HG03469 (cell line): ENCODE measurements around the gene PSMA5.
"Not testable (repeated sequence)": the region's sequence is repeated elsewhere in the genome, so short reads cannot be mapped to it uniquely, and the experiment has no call there.

Experiments
- ATAC-seq: cut with Tn5 transposase; IDR thresholded peaks from one replicate; pipeline ENCODE4 v1.9.1; 2021; ENCODE audit warnings: mild to moderate bottlenecking, moderate library complexity, moderate number of reproducible peaks; ENCODE audit not compliant: unreplicated experiment

The PSMA5 gene

GRCh38 chr1:109434484-109434883 lies 8.2 kb upstream of the PSMA5 start:
- no peak for ATAC-seq

- ATAC-seq, result no peak
These were observed 7.1 kb upstream of the PSMA5 start for GRCh38 chr1:109433322-109433721.

DNA sequence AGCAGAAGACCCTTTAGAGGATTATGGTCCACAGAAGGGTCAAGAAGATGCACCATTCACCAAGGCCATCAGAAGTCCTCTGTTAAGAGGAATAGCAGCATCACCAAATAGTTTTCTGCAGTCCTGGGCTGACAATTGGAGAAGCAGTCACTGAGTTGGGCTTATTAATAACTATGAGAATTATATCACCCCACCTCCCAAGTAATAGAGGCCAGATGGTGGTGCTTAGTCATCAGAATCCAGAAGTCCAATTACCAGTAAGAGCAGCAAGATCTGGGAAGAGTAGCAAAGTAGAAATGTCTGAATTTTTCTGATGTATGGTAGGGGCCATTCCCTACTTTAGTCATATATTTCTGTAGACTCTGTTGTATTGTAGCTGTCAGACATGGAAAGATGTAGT lies 6.1 kb upstream of the PSMA5 start:
- no peak for ATAC-seq

- no peak for ATAC-seq
These were observed 871 bp upstream of the PSMA5 start for GRCh38 chr1:109427171-109427467.

- ATAC-seq, result peak; percentile 11
These were observed 612 bp downstream of the PSMA5 start for GRCh38 chr1:109425391-109426280.

- no peak for ATAC-seq
These were observed 2.8 kb downstream of the PSMA5 start for GRCh38 chr1:109423498-109423897.

DNA sequence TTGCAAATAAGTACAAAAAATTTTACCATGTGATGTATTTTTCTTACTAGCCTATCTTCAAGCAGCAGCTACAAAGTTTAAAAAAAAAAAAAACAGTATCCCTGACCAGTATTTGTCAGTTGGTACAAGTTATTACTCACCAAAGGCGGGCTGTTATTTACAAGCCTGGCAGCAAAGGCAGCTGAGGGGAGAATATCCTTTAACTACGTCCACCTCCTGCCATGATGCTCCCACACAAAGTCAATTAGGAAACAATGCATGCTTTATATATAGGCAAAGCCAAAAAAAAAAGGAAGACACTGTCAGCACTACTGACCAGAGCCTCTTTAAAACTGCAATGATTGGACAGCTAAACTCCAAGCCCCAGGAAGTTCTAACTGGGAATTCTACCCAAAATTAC lies 13.7 kb downstream of the PSMA5 start:
- ATAC-seq, result no peak

DNA sequence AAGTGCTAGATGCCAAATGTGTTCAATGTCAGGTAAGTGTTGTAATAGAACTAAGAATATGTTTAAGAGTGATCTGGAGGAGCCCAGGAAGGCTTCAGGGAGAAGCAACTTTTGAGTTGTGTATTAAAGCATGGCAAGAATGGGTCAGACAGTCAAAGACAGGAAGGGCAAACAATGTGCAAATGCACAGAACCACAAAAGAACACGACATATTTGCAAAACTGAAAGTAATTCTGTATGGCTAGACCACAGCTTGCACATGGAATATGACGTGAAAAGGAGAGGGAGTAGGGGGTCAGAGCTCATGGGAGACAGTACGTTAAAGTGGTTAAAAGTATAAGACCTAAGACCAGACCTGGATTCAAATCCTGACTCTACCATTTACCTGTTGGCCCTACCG lies 21.4 kb downstream of the PSMA5 start:
- ATAC-seq, result no peak

DNA sequence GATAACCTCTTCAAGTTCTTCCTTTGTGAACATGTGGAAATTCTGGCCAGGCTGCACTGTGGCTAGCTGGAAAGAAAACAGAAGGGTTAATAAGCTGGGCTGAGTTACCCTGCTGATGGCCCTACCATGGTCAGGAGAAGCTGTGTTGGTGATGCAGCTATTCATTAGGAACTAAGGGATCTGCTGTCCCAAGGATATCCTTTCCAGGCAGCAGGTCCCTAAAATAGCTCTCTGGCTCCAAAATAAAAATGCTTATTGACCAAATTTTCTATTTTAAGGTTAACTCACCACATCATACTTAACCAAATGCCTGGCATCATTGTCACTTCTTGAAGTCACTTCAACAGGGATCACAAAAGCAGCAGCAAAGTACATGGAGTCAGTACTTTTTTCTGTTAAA lies 24.2 kb downstream of the PSMA5 start:
- ATAC-seq, result no peak

GRCh38 chr1:109400035-109400655 lies 26.1 kb downstream of the PSMA5 start:
- no peak for ATAC-seq

- ATAC-seq, result no peak
These were observed 26.8 kb downstream of the PSMA5 start for GRCh38 chr1:109399326-109399957.

DNA sequence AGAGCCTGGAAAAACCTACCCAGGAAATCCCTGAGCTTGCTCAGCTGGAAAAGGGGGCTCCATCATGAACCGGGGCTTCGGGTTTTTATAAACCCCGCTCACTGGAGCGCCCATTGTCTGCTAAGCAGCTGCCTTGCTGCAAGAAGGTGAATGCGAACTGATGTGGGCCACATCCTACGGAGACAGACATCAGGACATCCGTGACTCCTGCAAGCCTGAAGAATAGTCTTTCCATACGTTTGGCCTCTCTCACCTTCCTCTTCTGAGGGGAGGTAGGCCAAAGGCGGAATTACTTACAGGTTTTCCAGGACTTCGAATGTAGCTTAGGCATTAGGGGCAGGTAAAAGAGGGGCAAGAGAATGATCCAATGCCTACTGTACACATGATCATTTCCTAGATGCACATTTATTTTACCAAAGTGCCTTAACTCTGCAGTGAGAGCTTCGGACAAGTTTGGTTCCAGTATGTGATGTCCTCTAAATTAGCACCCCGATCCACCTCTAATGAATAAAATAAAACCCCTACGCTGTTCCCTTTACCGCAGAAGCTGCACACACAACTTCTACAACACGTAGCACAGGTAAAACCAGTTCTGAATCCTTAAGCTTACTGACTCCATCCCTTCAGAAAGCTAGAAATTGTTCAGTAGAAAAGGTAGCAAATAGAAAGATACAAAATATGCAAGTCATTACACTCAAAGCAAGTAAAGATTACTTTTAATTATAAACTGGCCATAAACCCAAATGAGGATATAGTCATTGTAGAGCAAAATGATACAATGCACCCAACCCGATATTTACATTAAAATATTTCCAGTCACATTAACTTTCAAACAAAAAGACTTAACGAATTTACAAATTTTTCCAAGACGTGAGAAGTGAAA lies 27.7 kb downstream of the PSMA5 start:
- no peak for ATAC-seq

- ATAC-seq, result no peak
These were observed 28.5 kb downstream of the PSMA5 start, which contains the start of gene SORT1 for GRCh38 chr1:109397581-109398342. SORT1 (minus strand) TSS chr1:109397918; CDS start chr1:109397892, 26 bp downstream.

- no peak for ATAC-seq
These were observed 29.2 kb downstream of the PSMA5 start for GRCh38 chr1:109396871-109397580.

GRCh38 chr1:109396513-109396839 lies 29.8 kb downstream of the PSMA5 start:
- no peak for ATAC-seq

GRCh38 chr1:109395602-109396512 lies 30.4 kb downstream of the PSMA5 start:
- no peak for ATAC-seq

DNA sequence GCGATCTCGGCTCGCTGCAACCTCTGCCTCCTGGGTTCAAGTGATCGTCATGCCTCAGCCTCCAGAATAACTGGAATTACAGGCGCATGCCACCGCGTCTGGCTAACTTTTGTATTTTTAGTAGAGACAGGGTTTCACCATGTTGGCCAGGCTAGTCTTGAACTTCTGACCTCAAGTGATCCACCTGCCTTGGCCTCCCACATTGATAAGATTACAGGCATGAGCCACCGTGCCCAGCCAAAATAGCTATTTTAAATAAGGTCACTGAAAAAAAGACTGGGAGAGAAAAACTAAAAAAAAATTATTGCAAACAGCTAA lies 31.0 kb downstream of the PSMA5 start:
- not testable (repeated sequence) for ATAC-seq

DNA sequence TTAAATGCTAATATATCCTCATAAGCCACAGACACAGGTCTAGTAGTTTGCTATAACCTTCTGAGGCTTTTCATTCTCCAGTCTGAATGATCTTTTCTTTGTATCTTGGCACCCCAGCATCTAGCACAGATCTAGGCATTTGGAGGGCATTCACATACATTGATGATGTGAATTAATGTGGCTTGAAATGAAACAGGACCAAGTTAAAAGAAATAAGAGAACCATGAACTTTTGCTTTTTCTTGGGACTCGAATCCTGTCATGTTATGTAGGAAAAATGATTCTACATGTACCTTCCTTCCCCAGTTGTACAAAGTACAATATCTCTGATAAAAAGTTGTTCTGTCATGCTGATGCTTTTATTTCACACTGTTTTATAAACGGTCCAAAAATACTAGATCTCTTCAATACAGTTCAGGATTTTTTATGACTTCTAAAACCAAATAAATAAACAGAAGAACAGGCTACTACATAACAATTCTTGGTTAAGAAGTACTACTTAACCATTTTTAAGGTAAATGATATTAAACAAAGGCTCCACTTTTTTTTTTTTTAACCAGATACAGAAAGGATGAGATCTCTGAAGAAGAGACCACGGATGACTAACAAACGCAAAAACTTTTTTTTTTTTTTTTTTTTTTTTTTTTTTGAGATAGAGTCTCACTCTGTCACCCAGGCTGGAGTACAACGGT lies 31.5 kb downstream of the PSMA5 start:
- ATAC-seq, result no peak
